ENCODE results near the gene PPARGC1A.

Gene PPARGC1A

GRCh38 chr4:23762551-23762950, 127.3 kb downstream of the PPARGC1A start:
- H3K36me3 ChIP-seq (ENCODE audit: insufficient read depth, low read length), result no peaks in the 10 kb centered on the region
- H3K4me3 ChIP-seq (ENCODE audit: low read length), result no peak overlapping the region
- H3K4me1 ChIP-seq (ENCODE audit: insufficient read depth, low read length), result peaks cover 21% of the 10 kb centered on the region

GRCh38 chr4:23759066-23759465, 130.8 kb downstream of the PPARGC1A start:
- Histone ChIP-seq H3K4me1 (ENCODE audit: insufficient read depth, low read length) (peaks cover 21% of the 10 kb centered on the region), H3K4me3 (ENCODE audit: low read length) (no peak overlapping the region), H3K36me3 (ENCODE audit: insufficient read depth, low read length) (no peaks in the 10 kb centered on the region)

More at GRCh38 chr4:23762551-23762950, 127.3 kb downstream of the PPARGC1A start:
- Histone ChIP-seq H3K27me3 (ENCODE audit: insufficient read depth, low read length) (no peaks in the 10 kb centered on the region), H3K9me3 (ENCODE audit: low read length) (no peaks in the 10 kb centered on the region), H2AFZ (ENCODE audit: low read depth, low read length) (no peak overlapping the region)

GRCh38 chr4:23754688-23755087, 135.2 kb downstream of the PPARGC1A start:
- no peak overlapping the region for H2AFZ ChIP-seq (ENCODE audit: low read depth, low read length)
- no peak overlapping the region for H3K4me3 ChIP-seq (ENCODE audit: low read length)
- no peaks in the 10 kb centered on the region for H3K9me3 ChIP-seq (ENCODE audit: low read length)
- H3K36me3 ChIP-seq (ENCODE audit: insufficient read depth, low read length), result no peaks in the 10 kb centered on the region
- H3K4me1 ChIP-seq (ENCODE audit: insufficient read depth, low read length), result peaks cover 19% of the 10 kb centered on the region
- no peaks in the 10 kb centered on the region for H3K27me3 ChIP-seq (ENCODE audit: insufficient read depth, low read length)

More at GRCh38 chr4:23759066-23759465, 130.8 kb downstream of the PPARGC1A start:
- no peaks in the 10 kb centered on the region for H3K9me3 ChIP-seq (ENCODE audit: low read length)
- H3K27me3 ChIP-seq (ENCODE audit: insufficient read depth, low read length), result no peaks in the 10 kb centered on the region
- H2AFZ ChIP-seq (ENCODE audit: low read depth, low read length), result no peak overlapping the region

GRCh38 chr4:23750125-23750524, 139.7 kb downstream of the PPARGC1A start:
- H3K4me3 ChIP-seq (ENCODE audit: low read length), result no peak overlapping the region
- H3K27me3 ChIP-seq (ENCODE audit: insufficient read depth, low read length), result no peaks in the 10 kb centered on the region
- H3K9me3 ChIP-seq (ENCODE audit: low read length), result no peaks in the 10 kb centered on the region
- H2AFZ ChIP-seq (ENCODE audit: low read depth, low read length), result no peak overlapping the region
- no peaks in the 10 kb centered on the region for H3K36me3 ChIP-seq (ENCODE audit: insufficient read depth, low read length)
- peaks cover 8% of the 10 kb centered on the region for H3K4me1 ChIP-seq (ENCODE audit: insufficient read depth, low read length)

- Histone ChIP-seq H2AFZ (ENCODE audit: low read depth, low read length) (no peak overlapping the region), H3K27me3 (ENCODE audit: insufficient read depth, low read length) (no peaks in the 10 kb centered on the region), H3K36me3 (ENCODE audit: insufficient read depth, low read length) (no peaks in the 10 kb centered on the region), H3K4me3 (ENCODE audit: low read length) (no peak overlapping the region), H3K4me1 (ENCODE audit: insufficient read depth, low read length) (peaks cover 8% of the 10 kb centered on the region), H3K9me3 (ENCODE audit: low read length) (no peaks in the 10 kb centered on the region)
These were observed 142.5 kb downstream of the PPARGC1A start for GRCh38 chr4:23747281-23747735.

GRCh38 chr4:23746672-23747071, 143.2 kb downstream of the PPARGC1A start:
- Histone ChIP-seq H3K4me3 (ENCODE audit: low read length) (no peak overlapping the region), H3K9me3 (ENCODE audit: low read length) (no peaks in the 10 kb centered on the region), H3K27me3 (ENCODE audit: insufficient read depth, low read length) (no peaks in the 10 kb centered on the region), H3K36me3 (ENCODE audit: insufficient read depth, low read length) (no peaks in the 10 kb centered on the region), H2AFZ (ENCODE audit: low read depth, low read length) (no peak overlapping the region), H3K4me1 (ENCODE audit: insufficient read depth, low read length) (peaks cover 8% of the 10 kb centered on the region)

- peaks cover 8% of the 10 kb centered on the region for H3K4me1 ChIP-seq (ENCODE audit: insufficient read depth, low read length)
- no peak overlapping the region for H2AFZ ChIP-seq (ENCODE audit: low read depth, low read length)
- H3K4me3 ChIP-seq (ENCODE audit: low read length), result no peak overlapping the region
- H3K27me3 ChIP-seq (ENCODE audit: insufficient read depth, low read length), result no peaks in the 10 kb centered on the region
- no peaks in the 10 kb centered on the region for H3K36me3 ChIP-seq (ENCODE audit: insufficient read depth, low read length)
- no peaks in the 10 kb centered on the region for H3K9me3 ChIP-seq (ENCODE audit: low read length)
These were observed 143.8 kb downstream of the PPARGC1A start for GRCh38 chr4:23746027-23746426.

GRCh38 chr4:23745377-23745776, 144.5 kb downstream of the PPARGC1A start:
- Histone ChIP-seq H3K4me1 (ENCODE audit: insufficient read depth, low read length) (peaks cover 8% of the 10 kb centered on the region), H3K9me3 (ENCODE audit: low read length) (no peaks in the 10 kb centered on the region), H3K27me3 (ENCODE audit: insufficient read depth, low read length) (no peaks in the 10 kb centered on the region), H3K36me3 (ENCODE audit: insufficient read depth, low read length) (no peaks in the 10 kb centered on the region), H2AFZ (ENCODE audit: low read depth, low read length) (no peak overlapping the region), H3K4me3 (ENCODE audit: low read length) (no peak overlapping the region)
